WTC11 (cell line): ENCODE measurements around the gene CD207. TPM values are rescaled to one million over a fixed set of nuclear protein-coding genes. Genes with fewer than 3 reads are reported as not detected.

ENCODE experiments used
- ATAC-seq: fragments of 200-7000 bp; cut with Tn5 transposase; 2 replicates; pipeline ENCODE4 v1.10.0; 2021; ENCODE audit warnings: mild to moderate bottlenecking, moderate library complexity
- CTCF ChIA-PET: fragments of 300-600 bp; sonication (Branson Sonifier 250); formaldehyde crosslinking; loops from one replicate; lab custom pipeline; 2021; ENCODE audit warnings: antibody characterized with exemption; lab: Charles Lee
- POLR2A ChIA-PET: fragments of 350-600 bp; sonication (Branson Sonifier 250); formaldehyde crosslinking; loops from one replicate; lab custom pipeline; 2021; ENCODE audit warnings: antibody characterized with exemption; lab: Charles Lee
- DNase-seq: peaks from one replicate; pipeline ENCODE4 v3.0.0; 2021; ENCODE audit warnings: low spot score
- H3K27ac Mint-ChIP-seq: 2 replicates; pipeline ENCODE4 v1.8.0; 2021; ENCODE audit warnings: mixed read lengths
- H3K27me3 Mint-ChIP-seq: 2 replicates; pipeline ENCODE4 v1.8.0; 2021; ENCODE audit warnings: low read depth, mild to moderate bottlenecking, moderate library complexity, mixed read lengths
- H3K36me3 Mint-ChIP-seq: 2 replicates; pipeline ENCODE4 v1.8.0; 2021; ENCODE audit warnings: mixed read lengths
- H3K4me1 Mint-ChIP-seq: 2 replicates; pipeline ENCODE4 v1.8.0; 2022; ENCODE audit warnings: mixed read lengths
- H3K4me3 Mint-ChIP-seq: 2 replicates; pipeline ENCODE4 v1.8.0; 2021; ENCODE audit warnings: mild to moderate bottlenecking, moderate library complexity, mixed read lengths
- H3K9me3 Mint-ChIP-seq: 2 replicates; pipeline ENCODE4 v1.8.0; 2021; ENCODE audit warnings: mixed read lengths
- GRHL2 ChIP-seq: fragments of 250-450 bp; sonication (Bioruptor Pico); IDR thresholded peaks from 2 replicates; pipeline ENCODE4 v1.8.0; 2022; ENCODE audit warnings: mild to moderate bottlenecking, moderate library complexity; ENCODE audit not compliant: insufficient replicate concordance, severe bottlenecking
- KAT7 ChIP-seq: sonication (generic); formaldehyde crosslinking; IDR thresholded peaks from 2 replicates; pipeline ENCODE4 v1.8.1; 2023; ENCODE audit warnings: missing genetic modification reagents, mild to moderate bottlenecking, borderline replicate concordance
- NR2C2 ChIP-seq: sonication (generic); formaldehyde crosslinking; IDR thresholded peaks from 2 replicates; pipeline ENCODE4 v1.8.0; 2022; ENCODE audit warnings: mild to moderate bottlenecking, missing genetic modification reagents
- RORB ChIP-seq: fragments of 250-450 bp; sonication (Bioruptor Pico); IDR thresholded peaks from 2 replicates; pipeline ENCODE4 v1.9.0; 2021; ENCODE audit warnings: mild to moderate bottlenecking
- TEAD1 ChIP-seq: sonication (generic); formaldehyde crosslinking; IDR thresholded peaks from 2 replicates; pipeline ENCODE4 v1.8.0; 2022; ENCODE audit warnings: mild to moderate bottlenecking, missing genetic modification reagents
- ZNF317 ChIP-seq: sonication (generic); formaldehyde crosslinking; IDR thresholded peaks from 2 replicates; pipeline ENCODE4 v1.8.1; 2023; ENCODE audit warnings: low read depth, mild to moderate bottlenecking, moderate library complexity, missing genetic modification reagents, borderline replicate concordance
- ZNF423 ChIP-seq: fragments of 250-450 bp; sonication (Bioruptor Pico); IDR thresholded peaks from 2 replicates; pipeline ENCODE4 v2.1.2; 2022; ENCODE audit warnings: mild to moderate bottlenecking, moderate library complexity
- total RNA-seq: library from RNA; stranded (reverse); gene quantifications from 3 replicates; pipeline ENCODE4 v1.2.3, GENCODE V29; 2021
- TF ChIP-seq, protein P1 (sequence below): sonication (generic); formaldehyde crosslinking; IDR thresholded peaks from 2 replicates; pipeline ENCODE4 v1.8.1; 2022; ENCODE audit warnings: mild to moderate bottlenecking, moderate library complexity, missing genetic modification reagents
- TF ChIP-seq, protein P2 (sequence below): fragments of 250-450 bp; sonication (Bioruptor Pico); IDR thresholded peaks from 2 replicates; pipeline ENCODE4 v1.9.0; 2021; ENCODE audit warnings: mild to moderate bottlenecking
- TF ChIP-seq, protein P3 (sequence below): fragments of 200-600 bp; IDR thresholded peaks from 2 replicates; pipeline ENCODE4 v1.8.0; 2022; ENCODE audit warnings: antibody characterized with exemption
- TF ChIP-seq, protein P4 (sequence below): fragments of 250-450 bp; sonication (Bioruptor Pico); IDR thresholded peaks from 2 replicates; pipeline ENCODE4 v2.1.2; 2022; ENCODE audit warnings: mild to moderate bottlenecking, moderate library complexity
- TF ChIP-seq, protein P5 (sequence below): fragments of 250-450 bp; sonication (Bioruptor Pico); IDR thresholded peaks from 2 replicates; pipeline ENCODE4 v1.9.0; 2021; ENCODE audit warnings: mild to moderate bottlenecking, borderline replicate concordance
- TF ChIP-seq, protein P6 (sequence below): fragments of 250-450 bp; sonication (Bioruptor Pico); IDR thresholded peaks from 2 replicates; pipeline ENCODE4 v1.9.0; 2021; ENCODE audit warnings: moderate library complexity, mild to moderate bottlenecking, inconsistent platforms, borderline replicate concordance
- TF ChIP-seq, protein P7 (sequence below): sonication (generic); formaldehyde crosslinking; conservative IDR thresholded peaks from 2 replicates; pipeline ENCODE4 v1.8.1; 2023; ENCODE audit warnings: mild to moderate bottlenecking, low read depth, missing genetic modification reagents, moderate library complexity
- TF ChIP-seq, protein P8 (sequence below): sonication (generic); formaldehyde crosslinking; conservative IDR thresholded peaks from 2 replicates; pipeline ENCODE4 v1.8.1; 2022; ENCODE audit warnings: mild to moderate bottlenecking, missing genetic modification reagents
- TF ChIP-seq, protein P9 (sequence below): sonication (generic); formaldehyde crosslinking; IDR thresholded peaks from 2 replicates; pipeline ENCODE4 v1.8.0; 2022; ENCODE audit warnings: mild to moderate bottlenecking, missing genetic modification reagents
- TF ChIP-seq, protein P10 (sequence below): sonication (generic); formaldehyde crosslinking; IDR thresholded peaks from 2 replicates; pipeline ENCODE4 v1.8.0; 2022; ENCODE audit warnings: mild to moderate bottlenecking, missing genetic modification reagents

The CD207 gene
- total RNA-seq, 1 experiment from 2014 or later = not detected

DNA sequence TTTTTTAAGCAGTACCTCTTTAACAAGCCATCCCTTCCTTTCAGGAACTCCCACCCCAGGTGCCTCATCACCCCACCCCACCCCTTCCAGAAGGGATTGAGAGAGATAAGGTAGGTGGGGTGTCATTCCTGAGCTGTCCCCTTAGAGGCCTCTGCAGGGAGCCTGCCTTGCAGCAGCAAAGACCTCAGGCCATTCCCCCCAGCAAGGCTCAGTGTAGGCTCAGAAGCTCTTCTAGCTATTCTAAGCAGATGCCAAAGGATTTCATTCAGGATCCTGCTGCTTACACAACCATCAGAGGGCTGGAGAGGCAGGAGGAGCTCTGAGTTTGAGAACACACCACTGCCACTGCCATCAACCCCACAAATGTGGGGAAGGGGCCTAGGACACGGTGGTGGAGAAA is 39.4 kb downstream of the CD207 start:
- ChIA-PET CTCF (interaction anchor here (0.9 to 1.4 kb wide), 6 partner anchors 10 to 188 kb away, joined by 3 to 6 read pairs (median 3); no protein-coding TSS in a partner anchor), POLR2A (no interaction called here)
- peaks cover 3% of the 10 kb centered on the region; the same call in 1 of the 2 replicates for H3K4me1 Mint-ChIP-seq
- peaks cover 97% of the 10 kb centered on the region for H3K27me3 Mint-ChIP-seq
- no peak overlapping the region for H3K27ac Mint-ChIP-seq
- H3K36me3 Mint-ChIP-seq = peaks cover 12% of the 10 kb centered on the region
- H3K4me3 Mint-ChIP-seq = no peak overlapping the region
- peaks cover 25% of the 10 kb centered on the region for H3K9me3 Mint-ChIP-seq
- TF ChIP-seq GRHL2 (CRISPR knock-in tag) (no peak), ZNF317 (no peak), ZNF423 (no peak), TEAD1 (CRISPR knock-in tag) (no peak), KAT7 (no peak), NR2C2 (CRISPR knock-in tag) (no peak), RORB (CRISPR knock-in tag) (no peak)
- TF ChIP-seq, protein P1, sequence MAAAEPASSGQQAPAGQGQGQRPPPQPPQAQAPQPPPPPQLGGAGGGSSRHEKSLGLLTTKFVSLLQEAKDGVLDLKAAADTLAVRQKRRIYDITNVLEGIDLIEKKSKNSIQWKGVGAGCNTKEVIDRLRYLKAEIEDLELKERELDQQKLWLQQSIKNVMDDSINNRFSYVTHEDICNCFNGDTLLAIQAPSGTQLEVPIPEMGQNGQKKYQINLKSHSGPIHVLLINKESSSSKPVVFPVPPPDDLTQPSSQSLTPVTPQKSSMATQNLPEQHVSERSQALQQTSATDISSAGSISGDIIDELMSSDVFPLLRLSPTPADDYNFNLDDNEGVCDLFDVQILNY (CRISPR knock-in tag) = no peak
- TF ChIP-seq, protein P2, sequence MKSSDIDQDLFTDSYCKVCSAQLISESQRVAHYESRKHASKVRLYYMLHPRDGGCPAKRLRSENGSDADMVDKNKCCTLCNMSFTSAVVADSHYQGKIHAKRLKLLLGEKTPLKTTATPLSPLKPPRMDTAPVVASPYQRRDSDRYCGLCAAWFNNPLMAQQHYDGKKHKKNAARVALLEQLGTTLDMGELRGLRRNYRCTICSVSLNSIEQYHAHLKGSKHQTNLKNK (CRISPR knock-in tag) = no peak
- TF ChIP-seq, protein P3, sequence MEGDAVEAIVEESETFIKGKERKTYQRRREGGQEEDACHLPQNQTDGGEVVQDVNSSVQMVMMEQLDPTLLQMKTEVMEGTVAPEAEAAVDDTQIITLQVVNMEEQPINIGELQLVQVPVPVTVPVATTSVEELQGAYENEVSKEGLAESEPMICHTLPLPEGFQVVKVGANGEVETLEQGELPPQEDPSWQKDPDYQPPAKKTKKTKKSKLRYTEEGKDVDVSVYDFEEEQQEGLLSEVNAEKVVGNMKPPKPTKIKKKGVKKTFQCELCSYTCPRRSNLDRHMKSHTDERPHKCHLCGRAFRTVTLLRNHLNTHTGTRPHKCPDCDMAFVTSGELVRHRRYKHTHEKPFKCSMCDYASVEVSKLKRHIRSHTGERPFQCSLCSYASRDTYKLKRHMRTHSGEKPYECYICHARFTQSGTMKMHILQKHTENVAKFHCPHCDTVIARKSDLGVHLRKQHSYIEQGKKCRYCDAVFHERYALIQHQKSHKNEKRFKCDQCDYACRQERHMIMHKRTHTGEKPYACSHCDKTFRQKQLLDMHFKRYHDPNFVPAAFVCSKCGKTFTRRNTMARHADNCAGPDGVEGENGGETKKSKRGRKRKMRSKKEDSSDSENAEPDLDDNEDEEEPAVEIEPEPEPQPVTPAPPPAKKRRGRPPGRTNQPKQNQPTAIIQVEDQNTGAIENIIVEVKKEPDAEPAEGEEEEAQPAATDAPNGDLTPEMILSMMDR = no peak
- TF ChIP-seq, protein P4, sequence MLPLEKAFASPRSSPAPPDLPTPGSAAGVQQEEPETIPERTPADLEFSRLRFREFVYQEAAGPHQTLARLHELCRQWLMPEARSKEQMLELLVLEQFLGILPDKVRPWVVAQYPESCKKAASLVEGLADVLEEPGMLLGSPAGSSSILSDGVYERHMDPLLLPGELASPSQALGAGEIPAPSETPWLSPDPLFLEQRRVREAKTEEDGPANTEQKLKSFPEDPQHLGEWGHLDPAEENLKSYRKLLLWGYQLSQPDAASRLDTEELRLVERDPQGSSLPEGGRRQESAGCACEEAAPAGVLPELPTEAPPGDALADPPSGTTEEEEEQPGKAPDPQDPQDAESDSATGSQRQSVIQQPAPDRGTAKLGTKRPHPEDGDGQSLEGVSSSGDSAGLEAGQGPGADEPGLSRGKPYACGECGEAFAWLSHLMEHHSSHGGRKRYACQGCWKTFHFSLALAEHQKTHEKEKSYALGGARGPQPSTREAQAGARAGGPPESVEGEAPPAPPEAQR = no peak
- TF ChIP-seq, protein P5, sequence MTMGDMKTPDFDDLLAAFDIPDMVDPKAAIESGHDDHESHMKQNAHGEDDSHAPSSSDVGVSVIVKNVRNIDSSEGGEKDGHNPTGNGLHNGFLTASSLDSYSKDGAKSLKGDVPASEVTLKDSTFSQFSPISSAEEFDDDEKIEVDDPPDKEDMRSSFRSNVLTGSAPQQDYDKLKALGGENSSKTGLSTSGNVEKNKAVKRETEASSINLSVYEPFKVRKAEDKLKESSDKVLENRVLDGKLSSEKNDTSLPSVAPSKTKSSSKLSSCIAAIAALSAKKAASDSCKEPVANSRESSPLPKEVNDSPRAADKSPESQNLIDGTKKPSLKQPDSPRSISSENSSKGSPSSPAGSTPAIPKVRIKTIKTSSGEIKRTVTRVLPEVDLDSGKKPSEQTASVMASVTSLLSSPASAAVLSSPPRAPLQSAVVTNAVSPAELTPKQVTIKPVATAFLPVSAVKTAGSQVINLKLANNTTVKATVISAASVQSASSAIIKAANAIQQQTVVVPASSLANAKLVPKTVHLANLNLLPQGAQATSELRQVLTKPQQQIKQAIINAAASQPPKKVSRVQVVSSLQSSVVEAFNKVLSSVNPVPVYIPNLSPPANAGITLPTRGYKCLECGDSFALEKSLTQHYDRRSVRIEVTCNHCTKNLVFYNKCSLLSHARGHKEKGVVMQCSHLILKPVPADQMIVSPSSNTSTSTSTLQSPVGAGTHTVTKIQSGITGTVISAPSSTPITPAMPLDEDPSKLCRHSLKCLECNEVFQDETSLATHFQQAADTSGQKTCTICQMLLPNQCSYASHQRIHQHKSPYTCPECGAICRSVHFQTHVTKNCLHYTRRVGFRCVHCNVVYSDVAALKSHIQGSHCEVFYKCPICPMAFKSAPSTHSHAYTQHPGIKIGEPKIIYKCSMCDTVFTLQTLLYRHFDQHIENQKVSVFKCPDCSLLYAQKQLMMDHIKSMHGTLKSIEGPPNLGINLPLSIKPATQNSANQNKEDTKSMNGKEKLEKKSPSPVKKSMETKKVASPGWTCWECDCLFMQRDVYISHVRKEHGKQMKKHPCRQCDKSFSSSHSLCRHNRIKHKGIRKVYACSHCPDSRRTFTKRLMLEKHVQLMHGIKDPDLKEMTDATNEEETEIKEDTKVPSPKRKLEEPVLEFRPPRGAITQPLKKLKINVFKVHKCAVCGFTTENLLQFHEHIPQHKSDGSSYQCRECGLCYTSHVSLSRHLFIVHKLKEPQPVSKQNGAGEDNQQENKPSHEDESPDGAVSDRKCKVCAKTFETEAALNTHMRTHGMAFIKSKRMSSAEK = no peak
- TF ChIP-seq, protein P6, sequence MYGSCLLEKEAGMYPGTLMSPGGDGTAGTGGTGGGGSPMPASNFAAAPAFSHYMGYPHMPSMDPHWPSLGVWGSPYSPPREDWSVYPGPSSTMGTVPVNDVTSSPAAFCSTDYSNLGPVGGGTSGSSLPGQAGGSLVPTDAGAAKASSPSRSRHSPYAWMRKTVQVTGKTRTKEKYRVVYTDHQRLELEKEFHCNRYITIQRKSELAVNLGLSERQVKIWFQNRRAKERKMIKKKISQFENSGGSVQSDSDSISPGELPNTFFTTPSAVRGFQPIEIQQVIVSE = no peak
- TF ChIP-seq, protein P7, sequence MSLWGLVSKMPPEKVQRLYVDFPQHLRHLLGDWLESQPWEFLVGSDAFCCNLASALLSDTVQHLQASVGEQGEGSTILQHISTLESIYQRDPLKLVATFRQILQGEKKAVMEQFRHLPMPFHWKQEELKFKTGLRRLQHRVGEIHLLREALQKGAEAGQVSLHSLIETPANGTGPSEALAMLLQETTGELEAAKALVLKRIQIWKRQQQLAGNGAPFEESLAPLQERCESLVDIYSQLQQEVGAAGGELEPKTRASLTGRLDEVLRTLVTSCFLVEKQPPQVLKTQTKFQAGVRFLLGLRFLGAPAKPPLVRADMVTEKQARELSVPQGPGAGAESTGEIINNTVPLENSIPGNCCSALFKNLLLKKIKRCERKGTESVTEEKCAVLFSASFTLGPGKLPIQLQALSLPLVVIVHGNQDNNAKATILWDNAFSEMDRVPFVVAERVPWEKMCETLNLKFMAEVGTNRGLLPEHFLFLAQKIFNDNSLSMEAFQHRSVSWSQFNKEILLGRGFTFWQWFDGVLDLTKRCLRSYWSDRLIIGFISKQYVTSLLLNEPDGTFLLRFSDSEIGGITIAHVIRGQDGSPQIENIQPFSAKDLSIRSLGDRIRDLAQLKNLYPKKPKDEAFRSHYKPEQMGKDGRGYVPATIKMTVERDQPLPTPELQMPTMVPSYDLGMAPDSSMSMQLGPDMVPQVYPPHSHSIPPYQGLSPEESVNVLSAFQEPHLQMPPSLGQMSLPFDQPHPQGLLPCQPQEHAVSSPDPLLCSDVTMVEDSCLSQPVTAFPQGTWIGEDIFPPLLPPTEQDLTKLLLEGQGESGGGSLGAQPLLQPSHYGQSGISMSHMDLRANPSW (CRISPR knock-in tag) = no peak
- TF ChIP-seq, protein P8, sequence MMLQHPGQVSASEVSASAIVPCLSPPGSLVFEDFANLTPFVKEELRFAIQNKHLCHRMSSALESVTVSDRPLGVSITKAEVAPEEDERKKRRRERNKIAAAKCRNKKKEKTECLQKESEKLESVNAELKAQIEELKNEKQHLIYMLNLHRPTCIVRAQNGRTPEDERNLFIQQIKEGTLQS (CRISPR knock-in tag) = no peak
- TF ChIP-seq, protein P9, sequence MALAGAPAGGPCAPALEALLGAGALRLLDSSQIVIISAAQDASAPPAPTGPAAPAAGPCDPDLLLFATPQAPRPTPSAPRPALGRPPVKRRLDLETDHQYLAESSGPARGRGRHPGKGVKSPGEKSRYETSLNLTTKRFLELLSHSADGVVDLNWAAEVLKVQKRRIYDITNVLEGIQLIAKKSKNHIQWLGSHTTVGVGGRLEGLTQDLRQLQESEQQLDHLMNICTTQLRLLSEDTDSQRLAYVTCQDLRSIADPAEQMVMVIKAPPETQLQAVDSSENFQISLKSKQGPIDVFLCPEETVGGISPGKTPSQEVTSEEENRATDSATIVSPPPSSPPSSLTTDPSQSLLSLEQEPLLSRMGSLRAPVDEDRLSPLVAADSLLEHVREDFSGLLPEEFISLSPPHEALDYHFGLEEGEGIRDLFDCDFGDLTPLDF (CRISPR knock-in tag) = no peak
- TF ChIP-seq, protein P10, sequence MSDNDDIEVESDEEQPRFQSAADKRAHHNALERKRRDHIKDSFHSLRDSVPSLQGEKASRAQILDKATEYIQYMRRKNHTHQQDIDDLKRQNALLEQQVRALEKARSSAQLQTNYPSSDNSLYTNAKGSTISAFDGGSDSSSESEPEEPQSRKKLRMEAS = no peak
- DNase-seq (no peak), ATAC-seq (no peak)
